Skin of body (tissue), 2 donors: ENCODE results near the gene KCNAB2. TPM values are rescaled to one million over a fixed set of nuclear protein-coding genes. Genes with fewer than 3 reads are reported as not detected.
"Not testable (repeated sequence)": the region's sequence is repeated elsewhere in the genome, so short reads cannot be mapped to it uniquely, and the experiment has no call there.

Experiments
- DNase-seq: peaks from one replicate; lab custom pipeline; 2025; lab: John Stamatoyannopoulos, UW
- total RNA-seq: library from RNA; depleted of rRNA; stranded (reverse); fragments of >200 nt; gene quantifications from one replicate; pipeline ENCODE4 v1.2.3, GENCODE V29; 2014

KCNAB2 gene
- total RNA-seq, 1 donor from 2014 or later = 5.0 TPM

DNA sequence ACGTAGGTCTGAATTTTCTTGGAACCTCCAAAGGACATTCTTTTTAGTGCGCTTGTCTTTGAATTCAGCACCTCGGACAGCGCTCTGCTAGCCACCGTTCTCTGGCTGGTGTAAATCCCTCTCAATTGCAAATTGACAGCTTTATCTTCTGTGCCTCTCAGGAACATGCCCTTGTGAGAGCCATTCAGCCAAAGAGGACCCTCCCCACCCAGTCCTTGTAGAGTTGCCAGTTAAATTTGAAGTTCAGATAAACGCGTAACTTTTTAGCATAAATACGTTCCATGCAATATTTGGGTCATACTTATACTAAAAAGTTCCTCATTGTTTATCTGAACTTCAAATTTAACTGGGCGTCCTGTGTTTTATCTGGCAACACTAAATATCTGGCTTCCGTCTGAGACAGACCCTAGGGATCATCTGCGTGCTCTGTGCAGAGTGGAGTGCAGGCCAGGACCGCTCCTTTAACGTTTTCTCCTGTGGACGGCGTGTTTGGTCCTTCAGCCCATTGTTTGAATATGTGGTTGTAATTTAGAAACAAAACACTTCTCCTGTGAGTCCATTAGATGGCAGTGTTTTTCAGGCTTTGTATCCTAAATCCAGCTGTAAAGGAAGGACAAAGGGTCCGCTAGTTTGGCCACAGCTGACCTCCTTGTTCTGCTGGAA lies 7.0 kb downstream of the KCNAB2 start:
- DNase-seq = peak; percentile 45

GRCh38 chr1:6053206-6053546 lies 7.5 kb downstream of the KCNAB2 start:
- DNase-seq = no peak

DNA sequence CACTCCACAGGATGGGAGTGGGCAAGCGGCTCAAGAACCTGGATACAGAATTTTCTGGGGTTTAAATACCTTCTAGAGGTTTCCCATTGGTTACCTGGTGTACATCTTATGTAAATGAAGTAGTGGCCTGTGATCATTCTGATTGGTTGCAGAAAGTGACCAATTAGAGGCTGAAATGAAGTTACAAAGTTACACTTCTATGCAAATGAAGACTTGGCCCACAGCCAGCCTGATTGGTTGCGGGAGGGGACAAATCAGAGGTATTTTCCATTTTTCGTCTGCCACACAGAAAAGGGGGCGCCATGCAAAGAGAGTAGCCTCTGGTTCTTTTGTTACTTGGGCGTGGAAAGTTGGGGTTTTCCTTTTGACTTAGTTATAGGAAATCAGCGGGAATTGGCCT lies 8.9 kb downstream of the KCNAB2 start:
- no peak for DNase-seq

- no peak for DNase-seq
Measured at GRCh38 chr1:6056572-6056948, 10.9 kb downstream of the KCNAB2 start.

DNA sequence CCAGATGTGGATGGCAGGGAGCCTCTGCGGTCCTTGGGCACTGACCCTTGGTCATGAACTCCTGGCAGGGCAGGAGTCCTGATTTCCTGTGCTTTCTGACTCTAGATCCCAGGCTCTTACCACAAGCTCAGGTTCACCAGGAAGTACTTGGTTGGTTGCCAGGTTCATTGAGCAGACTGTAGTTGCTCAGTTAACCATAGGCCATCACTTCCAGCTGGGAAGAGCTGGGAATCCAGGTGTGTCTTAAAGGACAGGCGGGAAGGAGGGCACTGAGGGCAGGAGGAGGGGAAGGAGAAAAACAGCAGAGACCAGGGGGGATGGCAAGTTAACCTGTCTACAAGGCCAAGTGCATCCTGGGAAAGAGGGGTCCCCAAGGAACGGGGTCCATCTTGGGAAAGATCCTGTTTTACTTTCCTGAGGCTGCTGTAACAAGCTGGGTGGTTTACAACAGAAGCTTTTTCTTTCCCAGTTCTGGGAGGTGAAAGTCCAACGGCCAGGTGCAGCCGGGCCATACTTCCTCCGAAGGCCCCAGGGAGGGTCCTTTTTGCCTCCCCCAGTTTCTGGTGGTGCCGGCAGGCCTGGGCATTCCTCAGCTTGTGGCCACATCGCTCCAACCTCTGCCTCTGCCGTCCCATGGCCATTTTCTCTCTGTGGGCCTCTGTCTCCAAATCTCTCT lies 11.6 kb downstream of the KCNAB2 start:
- no peak for DNase-seq

DNA sequence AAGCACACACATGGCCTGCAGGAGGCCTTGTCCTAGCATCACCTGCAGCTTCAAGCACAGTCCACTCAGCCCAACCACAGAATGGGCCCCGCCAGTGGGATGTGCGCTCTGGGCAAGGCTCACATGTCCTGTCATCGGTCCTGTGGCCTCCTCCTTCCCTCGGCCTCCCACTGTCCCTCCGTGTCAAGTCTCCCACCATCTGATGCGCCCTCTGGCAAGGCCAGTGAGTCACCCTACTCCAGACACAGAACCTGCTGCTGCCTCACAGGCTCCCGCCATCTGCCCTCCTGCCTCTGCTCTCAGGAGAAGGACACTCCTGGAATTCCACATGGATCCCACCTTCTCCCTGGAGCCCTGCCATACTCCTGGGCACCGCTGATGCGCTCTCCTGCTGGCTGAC lies 14.2 kb downstream of the KCNAB2 start:
- DNase-seq = no peak

GRCh38 chr1:6062670-6063069 lies 17.0 kb downstream of the KCNAB2 start:
- DNase-seq = no peak

GRCh38 chr1:6063532-6064053 lies 17.9 kb downstream of the KCNAB2 start:
- DNase-seq = not testable (repeated sequence)

DNA sequence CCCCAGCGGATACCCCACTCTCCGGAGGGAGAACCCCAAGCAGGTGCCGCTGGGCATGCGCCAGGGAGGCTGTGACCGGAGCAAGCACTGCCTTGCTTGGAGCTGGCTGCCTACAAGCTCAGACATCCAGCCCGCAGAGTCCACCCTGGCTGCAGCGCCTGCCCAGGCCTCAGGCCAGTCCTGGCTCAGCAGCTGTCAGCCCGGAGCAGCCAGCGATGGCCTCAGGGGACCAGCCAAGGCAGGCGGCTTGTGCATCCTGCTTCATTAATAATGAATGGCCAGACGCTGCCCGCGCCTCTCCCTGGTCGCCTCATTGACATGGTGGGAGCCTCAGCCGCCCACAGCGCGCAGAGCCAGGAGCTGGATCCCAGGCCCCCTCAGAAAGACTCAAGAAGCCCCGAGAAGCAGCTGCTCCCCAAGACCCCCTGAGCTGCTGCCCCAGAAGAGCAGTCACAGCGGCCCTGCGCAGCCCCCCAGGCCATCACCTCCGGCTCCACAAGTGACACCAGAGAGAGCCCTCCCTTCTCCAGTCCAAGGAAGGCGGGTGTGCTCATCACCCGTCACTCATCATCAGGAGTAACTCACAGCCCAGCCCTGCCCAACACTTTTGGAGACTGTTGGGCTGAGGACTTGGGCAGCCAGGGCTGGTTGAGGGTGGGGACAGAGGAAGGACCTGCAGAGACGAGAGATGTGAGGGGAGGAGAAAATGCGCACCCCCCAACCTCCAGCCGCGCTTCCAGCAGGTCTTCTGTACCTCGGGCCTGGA lies 19.6 kb downstream of the KCNAB2 start:
- no peak for DNase-seq

DNA sequence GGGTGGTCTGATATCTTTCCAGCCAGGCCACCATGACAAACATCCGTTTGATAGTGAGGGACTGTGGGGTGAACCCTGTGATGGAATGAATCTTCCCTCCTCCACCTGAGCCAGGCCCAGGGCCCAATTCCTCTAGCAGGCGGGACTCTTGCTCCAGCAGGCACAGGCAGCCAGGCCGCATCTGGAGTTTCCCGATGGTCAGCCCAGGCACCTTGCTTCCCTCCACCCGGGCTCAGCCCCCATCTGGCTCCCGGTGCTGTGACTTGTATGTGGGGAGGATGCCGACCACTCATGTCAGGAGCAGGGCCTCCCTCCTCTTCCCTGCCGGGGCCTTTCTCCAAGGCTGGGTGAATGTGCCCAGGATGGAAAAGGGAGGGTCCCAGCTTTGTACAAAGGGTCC lies 21.0 kb downstream of the KCNAB2 start:
- DNase-seq = no peak

- DNase-seq = no peak
Measured at GRCh38 chr1:6068073-6068472, 22.4 kb downstream of the KCNAB2 start.

- DNase-seq = no peak
Measured at GRCh38 chr1:6068932-6069331, 23.2 kb downstream of the KCNAB2 start.

DNA sequence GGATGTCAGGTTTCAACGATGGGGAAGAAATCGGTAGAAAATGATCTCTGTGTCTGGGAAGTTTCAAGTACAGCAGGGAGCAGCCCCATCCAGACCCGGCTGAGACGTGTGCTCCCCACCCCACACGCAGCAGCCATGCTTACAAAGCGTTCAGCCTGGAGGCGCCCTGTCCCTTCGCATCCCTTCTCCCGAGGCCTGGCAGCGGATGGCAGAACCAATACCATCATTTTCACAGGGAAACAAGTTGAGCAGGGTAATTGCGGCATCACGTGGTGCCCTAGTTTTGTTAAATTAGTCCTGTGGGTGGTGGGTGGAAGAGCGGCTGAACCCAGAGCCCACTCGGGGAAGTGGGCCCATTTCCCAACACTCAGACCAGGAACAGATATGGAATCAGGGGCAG lies 23.9 kb downstream of the KCNAB2 start:
- DNase-seq = no peak

- no peak for DNase-seq
Measured at GRCh38 chr1:6070450-6070974, 24.8 kb downstream of the KCNAB2 start.

GRCh38 chr1:6071219-6071618 lies 25.5 kb downstream of the KCNAB2 start:
- no peak for DNase-seq

DNA sequence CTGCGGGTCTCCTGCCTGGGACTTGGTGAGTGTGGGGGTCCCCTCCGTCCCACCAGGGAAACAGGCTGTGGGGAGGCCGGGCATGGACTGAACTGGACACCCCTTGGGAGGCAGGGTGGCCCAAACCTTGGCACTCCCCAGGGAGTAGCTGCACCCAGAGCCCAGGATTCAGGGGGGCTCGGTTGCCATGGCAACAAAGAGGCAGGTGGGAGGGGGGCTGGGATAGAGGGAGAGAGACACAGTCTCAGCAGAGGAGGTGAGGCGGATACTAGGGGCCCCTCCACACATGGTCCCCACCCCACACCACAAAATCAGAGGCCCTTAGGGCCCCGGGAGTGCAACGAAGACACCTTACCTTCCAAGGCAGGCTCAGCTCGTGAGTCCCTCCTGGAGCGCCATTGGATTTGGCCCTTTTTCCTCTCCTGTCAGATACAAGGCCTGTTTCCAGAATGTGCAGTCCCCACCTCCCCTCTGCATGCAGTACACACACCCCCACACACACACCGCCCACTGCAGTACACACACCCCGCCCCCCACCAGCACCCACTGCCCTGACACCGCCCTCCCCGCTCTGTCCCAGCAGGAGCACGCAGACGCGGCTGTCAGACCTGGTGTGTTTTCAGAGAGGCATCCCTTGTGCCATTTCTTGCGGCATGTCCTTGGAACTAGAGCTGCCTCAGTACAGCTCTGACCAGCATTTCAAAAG lies 27.2 kb downstream of the KCNAB2 start:
- no peak for DNase-seq

GRCh38 chr1:6073480-6074053 lies 27.9 kb downstream of the KCNAB2 start:
- no peak for DNase-seq

- no peak for DNase-seq
Measured at GRCh38 chr1:6074192-6074901, 28.7 kb downstream of the KCNAB2 start.

DNA sequence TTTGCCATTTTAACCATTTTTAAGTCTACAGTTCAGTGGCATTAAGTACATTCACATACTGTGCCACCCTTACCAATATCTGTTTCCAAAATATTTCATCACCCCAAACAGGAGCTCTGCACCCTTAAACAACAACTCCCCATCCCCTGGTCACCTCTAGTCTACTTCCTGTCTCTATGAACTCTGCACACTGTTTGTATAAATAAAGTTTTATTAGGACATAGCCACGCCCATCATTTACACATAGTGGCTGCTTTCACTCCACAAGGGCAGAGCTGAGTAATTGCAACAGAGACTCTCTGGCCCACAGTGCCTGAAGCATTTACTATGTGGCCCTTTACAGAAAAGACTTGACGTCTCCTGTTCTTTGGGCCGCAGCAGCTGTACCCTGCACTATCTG lies 30.1 kb downstream of the KCNAB2 start:
- DNase-seq = no peak

DNA sequence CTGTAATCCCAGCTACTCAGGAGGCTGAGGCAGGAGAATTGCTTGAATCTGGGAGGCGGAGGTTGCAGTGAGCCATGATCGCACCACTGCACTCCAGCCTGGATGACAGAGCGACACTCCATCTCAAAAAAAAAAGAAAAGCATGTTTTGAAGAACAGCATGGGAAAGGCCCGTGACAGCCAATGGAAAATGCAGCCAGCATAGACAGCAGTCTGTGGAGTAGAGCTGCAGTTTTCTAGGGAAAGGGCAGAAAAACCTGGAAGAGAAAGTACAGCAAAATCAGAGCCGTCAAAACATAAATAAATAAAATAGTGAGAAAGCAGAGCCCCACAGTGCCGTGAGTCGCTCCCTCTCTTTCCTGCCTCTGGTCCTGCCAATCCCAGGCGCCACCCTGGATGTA lies 31.4 kb downstream of the KCNAB2 start:
- not testable (repeated sequence) for DNase-seq

DNA sequence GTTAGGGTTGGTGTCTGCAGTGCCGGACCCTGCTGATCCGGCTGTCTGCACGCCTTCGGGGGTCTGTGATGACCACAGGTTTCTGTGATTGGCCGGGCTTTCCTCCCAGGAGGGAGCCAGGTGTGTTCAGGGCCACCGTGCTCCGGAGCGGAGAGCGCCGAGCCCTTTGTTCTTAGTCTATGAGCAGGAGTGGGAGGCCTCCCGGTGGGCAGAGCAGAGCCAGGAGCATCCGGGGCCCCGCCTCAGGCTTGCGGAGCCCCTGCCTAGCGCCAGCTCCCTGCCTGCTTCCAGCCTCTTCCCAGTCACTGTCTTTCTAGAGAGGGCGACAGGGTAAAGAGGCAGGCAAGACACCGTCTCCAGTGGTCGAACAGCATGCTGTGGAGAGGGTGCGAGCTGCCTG lies 31.8 kb downstream of the KCNAB2 start:
- no peak for DNase-seq
